NCI-H2107 treated with DMSO at 0.1 percent for 48 hours (cell line): ENCODE measurements around the gene DLG1.
"Not testable (repeated sequence)": the region's sequence is repeated elsewhere in the genome, so short reads cannot be mapped to it uniquely, and the experiment has no call there.

Experiments used
- DNase-seq: peaks from one replicate; lab custom pipeline; 2025; ENCODE audit not compliant: unreplicated experiment; lab: John Stamatoyannopoulos, UW

DLG1 gene

DNA sequence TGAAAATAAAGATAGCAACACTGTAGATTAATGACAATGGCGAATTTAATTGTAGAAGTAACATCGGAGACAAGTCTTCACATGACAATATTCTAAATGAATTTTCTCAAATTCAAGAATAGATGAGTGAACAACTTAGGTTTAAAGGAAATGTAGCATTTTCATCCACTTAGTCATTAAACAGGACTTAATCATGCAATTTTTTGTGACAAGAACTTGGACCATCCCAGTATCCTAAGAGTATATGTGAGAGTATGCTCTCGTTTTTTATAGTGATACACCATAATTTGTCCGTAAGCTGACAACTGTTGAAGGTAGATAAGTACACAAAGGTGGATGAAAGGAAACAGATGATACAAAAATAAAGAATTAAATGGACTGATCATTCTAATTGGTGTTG is 81.5 kb downstream of the DLG1 start:
- DNase-seq = no peak

GRCh38 chr3:197216169-197216860 is 82.1 kb downstream of the DLG1 start:
- no peak for DNase-seq

DNA sequence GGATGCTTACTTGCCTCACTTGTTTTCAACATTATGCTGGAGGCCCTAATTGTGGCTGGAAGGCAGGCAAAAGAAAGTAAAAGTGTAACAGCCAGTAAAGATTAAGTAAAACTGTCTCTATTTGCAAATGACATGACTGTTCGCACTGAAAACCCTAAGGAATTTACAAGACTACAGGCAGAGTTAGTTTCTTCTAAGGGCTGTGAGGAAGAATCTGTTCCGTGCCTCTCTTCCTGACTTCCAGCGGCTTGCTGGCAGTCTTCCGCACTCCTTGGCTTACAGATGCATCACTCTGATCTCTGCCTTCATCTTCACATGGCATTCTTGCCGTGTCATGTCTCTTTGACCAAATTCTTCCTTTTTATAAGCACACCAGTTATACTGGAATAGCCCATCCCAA is 86.1 kb downstream of the DLG1 start:
- no peak for DNase-seq

DNA sequence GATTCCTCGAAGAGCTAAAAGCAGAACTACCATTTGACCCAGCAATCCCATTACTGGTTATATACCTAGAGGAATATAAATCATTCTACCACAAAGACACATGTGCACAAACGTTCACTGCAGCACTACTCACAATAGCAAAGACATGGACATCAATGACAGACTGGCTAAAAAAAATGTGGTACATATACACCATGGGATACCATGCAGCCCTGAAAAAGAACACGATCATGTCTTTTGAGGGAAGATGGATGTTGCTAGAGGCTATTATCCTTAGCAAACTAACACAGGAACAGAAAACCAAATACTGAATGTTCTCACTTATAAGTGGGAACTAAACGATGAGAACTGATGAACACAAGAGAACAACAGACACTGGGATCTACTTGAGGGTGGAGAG is 86.7 kb downstream of the DLG1 start:
- not testable (repeated sequence) for DNase-seq

GRCh38 chr3:197209366-197210260 is 88.8 kb downstream of the DLG1 start:
- no peak for DNase-seq

DNA sequence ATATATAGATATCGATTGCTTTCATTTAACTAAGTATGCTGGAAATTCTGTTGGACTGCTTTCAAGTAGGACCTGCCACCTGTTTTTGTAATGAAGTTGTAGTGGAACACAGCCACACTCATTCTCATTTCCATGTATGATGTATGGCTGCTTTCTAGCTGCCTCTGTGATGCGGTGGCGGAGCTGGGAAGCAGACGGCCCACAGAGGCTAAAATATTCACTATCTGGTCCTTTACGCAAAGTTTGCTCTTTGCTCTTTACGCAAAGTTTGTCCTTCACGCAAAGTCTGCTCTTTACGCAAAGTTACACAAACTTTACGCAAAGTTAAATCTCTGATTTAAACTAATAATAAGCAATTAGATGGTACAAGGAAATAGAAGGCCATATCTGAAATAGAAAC is 91.5 kb downstream of the DLG1 start:
- no peak for DNase-seq

DNA sequence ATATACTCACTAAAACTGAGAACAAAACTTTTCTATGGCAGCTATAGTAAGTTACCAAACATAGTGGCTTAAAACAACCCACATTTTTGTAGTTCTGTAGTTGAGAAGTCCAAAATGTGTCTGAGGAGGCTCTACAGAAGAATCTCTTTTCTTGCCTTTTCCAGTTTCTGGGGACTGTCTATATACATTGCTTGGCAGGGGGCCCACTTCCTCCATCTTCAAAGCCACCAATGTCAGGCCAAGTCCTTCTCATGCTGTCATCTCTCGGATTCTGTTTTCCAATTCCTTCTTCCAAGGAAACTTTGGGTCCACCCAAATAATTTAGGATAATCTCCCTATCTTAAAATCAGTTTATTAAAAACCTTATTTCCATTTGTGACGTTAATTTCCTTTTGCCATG is 92.7 kb downstream of the DLG1 start:
- DNase-seq = no peak

GRCh38 chr3:197205265-197205664 is 93.1 kb downstream of the DLG1 start:
- no peak for DNase-seq

DNA sequence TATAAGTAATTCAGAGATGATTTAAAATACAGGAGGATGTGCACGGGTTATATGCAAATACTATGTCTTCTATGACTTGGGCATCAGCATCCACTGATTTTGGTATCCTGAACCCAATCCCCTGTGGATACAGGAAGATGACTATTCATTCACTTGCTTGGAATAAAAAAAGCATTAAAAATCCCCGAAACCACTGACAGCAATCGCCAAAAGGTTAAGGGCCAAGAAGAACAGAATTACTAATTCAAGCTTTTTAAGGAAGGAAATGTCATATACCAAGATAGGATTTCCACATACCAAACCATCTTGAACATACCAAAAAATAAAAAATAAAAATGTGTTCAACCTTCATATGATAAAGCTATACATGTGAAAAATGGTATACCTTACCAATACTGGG is 93.7 kb downstream of the DLG1 start:
- no peak for DNase-seq

- DNase-seq = peak; percentile 42
Measured at GRCh38 chr3:197203714-197204146, 94.7 kb downstream of the DLG1 start.

- no peak for DNase-seq
Measured at GRCh38 chr3:197202694-197203093, 95.7 kb downstream of the DLG1 start.

GRCh38 chr3:197201791-197202452 is 96.5 kb downstream of the DLG1 start:
- no peak for DNase-seq

DNA sequence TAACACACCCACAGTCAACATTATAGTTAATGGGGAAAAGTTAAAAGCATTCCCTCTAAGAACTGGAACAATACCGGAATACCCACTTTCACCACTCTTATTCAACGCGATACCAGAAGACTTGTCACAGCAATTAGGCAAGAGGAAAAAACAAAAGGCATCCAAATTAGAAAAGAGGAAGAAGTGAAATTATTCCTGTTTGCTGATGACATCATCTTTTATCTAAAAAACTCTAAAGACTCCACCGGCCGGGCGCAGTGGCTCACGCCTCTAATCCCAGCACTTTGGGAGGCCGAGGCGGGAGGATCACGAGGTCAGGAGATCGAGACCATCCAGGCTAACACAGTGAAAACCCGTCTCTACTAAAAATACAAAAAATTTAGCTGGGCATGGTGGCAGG is 97.6 kb downstream of the DLG1 start:
- DNase-seq = not testable (repeated sequence)

GRCh38 chr3:197197334-197197733 is 101.1 kb downstream of the DLG1 start:
- DNase-seq = no peak

- DNase-seq = no peak
Measured at GRCh38 chr3:197196192-197196591, 102.2 kb downstream of the DLG1 start.

DNA sequence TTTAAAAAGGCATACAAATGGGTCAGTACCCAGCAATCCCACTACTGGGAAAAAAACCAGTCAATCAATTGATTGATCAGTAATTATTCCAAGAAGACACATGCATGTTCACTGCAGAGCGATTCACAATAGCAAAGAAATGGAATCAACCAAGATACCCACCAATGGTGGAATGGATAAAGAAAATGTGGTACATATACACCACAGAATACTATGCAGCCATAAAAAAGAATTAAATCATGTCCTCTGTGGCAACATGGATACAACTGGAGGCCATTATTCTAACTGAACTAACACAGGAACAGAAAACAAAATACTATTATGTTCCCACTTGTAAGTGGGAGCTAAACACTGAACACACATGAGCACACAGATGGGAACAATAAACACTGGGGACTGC is 103.1 kb downstream of the DLG1 start:
- DNase-seq = no peak

GRCh38 chr3:197193759-197194158 is 104.7 kb downstream of the DLG1 start:
- not testable (repeated sequence) for DNase-seq

- no peak for DNase-seq
Measured at GRCh38 chr3:197191897-197192296, 106.5 kb downstream of the DLG1 start.

- DNase-seq = no peak
Measured at GRCh38 chr3:197189623-197190022, 108.8 kb downstream of the DLG1 start.

DNA sequence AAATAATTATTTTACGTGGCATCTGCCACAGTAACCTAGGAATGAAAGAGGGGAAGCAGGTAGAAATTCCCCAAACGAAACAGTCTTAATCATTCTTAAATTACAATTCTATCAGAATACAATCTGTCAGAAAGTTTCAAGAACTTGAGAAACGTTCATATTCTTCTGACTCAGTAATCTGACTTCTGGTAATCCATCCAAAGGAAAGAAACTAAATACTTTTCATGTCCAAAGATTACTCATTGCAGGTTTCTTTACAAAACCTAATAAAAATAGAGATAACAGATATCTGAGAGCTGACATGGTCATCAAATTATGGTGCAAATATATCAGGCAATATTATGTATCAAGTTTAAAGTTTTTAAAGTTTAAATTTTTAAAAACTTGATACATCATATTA is 109.4 kb downstream of the DLG1 start:
- DNase-seq = no peak

- peak; percentile 94 for DNase-seq
Measured at GRCh38 chr3:197186887-197187588, 111.4 kb downstream of the DLG1 start.
